ENCODE data around the gene SETD6. TPM values are rescaled to one million over a fixed set of nuclear protein-coding genes. Genes with fewer than 3 reads are reported as not detected.
"Not testable (repeated sequence)": the region's sequence is repeated elsewhere in the genome, so short reads cannot be mapped to it uniquely, and the experiment has no call there.

SETD6 gene
- total RNA-seq, 4 donors from 2014 or later = 12.9 to 46.0 (median 18.0) TPM

DNA sequence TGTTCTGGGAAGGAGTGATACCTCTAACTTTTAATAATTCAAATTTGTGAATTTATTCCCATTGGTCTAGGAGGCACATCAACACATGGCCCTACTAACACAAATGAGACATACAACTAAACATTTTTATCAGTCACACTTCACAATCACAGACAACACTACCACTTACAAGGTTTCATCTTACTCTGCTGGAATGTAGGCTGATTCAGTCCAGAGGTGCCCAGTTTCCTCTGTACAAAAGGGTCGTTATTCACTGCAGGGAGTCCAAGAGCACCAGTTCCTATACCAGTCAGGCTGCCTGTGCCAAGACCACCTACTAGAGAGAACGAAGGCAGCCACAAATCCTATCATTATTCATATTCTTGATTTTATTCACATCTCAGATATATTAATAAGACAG is 41.4 kb downstream of the SETD6 start:
- H3K27ac ChIP-seq = no peak overlapping the region
- no peak overlapping the region for H3K4me3 ChIP-seq
- no peak for DNase-seq
- peaks cover 29 to 100% (median 43%) of the 10 kb centered on the region in 3 donors for H3K36me3 ChIP-seq
- no peaks in the 10 kb centered on the region for H3K9me3 ChIP-seq
- intact Hi-C loops (cut with DNase I) = no loop called here
- no peaks in the 10 kb centered on the region for H3K4me1 ChIP-seq
- no peaks in the 10 kb centered on the region for H3K27me3 ChIP-seq
- WGBS, 2 donors = 81% methylated on average over 2 of the region's 2 CpGs
- no peak for TF ChIP-seq POLR2A (IDR thresholded peaks at IDR 0.05)
- TF ChIP-seq, protein P1, sequence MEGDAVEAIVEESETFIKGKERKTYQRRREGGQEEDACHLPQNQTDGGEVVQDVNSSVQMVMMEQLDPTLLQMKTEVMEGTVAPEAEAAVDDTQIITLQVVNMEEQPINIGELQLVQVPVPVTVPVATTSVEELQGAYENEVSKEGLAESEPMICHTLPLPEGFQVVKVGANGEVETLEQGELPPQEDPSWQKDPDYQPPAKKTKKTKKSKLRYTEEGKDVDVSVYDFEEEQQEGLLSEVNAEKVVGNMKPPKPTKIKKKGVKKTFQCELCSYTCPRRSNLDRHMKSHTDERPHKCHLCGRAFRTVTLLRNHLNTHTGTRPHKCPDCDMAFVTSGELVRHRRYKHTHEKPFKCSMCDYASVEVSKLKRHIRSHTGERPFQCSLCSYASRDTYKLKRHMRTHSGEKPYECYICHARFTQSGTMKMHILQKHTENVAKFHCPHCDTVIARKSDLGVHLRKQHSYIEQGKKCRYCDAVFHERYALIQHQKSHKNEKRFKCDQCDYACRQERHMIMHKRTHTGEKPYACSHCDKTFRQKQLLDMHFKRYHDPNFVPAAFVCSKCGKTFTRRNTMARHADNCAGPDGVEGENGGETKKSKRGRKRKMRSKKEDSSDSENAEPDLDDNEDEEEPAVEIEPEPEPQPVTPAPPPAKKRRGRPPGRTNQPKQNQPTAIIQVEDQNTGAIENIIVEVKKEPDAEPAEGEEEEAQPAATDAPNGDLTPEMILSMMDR (IDR thresholded peaks at IDR 0.05) = no peak

DNA sequence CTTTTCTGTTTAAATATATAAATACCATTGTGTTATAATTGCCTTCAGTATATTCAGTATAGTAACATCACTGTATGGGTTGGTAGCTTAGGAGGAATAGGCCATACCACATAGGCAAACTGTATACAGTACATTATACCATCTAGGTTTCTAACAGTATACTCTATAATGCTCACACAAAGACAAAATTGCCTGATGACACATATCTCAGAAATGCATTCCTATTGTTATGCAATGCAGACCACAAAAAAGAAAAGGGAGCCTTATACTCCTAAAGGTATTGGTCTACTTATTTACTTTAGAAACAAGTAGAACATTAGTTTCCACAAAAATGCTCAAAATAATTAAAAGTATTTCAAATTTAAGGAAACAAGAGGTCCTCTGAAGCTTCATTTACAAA is 47.9 kb downstream of the SETD6 start:
- intact Hi-C loops (cut with DNase I) = no loop called here
- DNase-seq = no peak
- H3K27ac ChIP-seq = no peak overlapping the region
- peaks cover 7 to 100% (median 34%) of the 10 kb centered on the region in 3 donors for H3K36me3 ChIP-seq
- no peaks in the 10 kb centered on the region for H3K4me1 ChIP-seq
- no peak for TF ChIP-seq POLR2A (IDR thresholded peaks at IDR 0.05)
- TF ChIP-seq, protein P1 (IDR thresholded peaks at IDR 0.05) = no peak
- H3K4me3 ChIP-seq = no peak overlapping the region
- no peaks in the 10 kb centered on the region for H3K27me3 ChIP-seq
- no peaks in the 10 kb centered on the region for H3K9me3 ChIP-seq

DNA sequence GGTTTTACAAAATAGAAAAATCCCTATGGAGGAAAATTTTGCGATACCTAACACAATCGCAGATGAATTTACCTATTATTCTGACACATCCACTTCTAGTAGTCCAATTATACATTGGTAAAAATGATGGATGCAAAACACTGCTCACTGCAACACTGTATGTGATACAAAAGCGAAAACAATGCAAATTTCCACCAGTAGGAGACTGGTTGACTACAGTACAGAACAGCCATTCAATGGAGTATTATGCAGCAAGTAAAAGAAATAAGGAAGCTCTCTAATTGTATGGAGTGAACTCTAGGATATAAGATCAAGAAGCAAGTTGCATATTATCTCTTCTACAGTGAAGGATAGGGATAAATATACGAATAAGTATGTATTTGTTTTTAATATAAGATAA is 48.5 kb downstream of the SETD6 start:
- H3K36me3 ChIP-seq = peaks cover 6 to 100% (median 30%) of the 10 kb centered on the region in 3 donors
- WGBS, 2 donors = 92 to 94% methylated on average over 4 of the region's 4 CpGs

DNA sequence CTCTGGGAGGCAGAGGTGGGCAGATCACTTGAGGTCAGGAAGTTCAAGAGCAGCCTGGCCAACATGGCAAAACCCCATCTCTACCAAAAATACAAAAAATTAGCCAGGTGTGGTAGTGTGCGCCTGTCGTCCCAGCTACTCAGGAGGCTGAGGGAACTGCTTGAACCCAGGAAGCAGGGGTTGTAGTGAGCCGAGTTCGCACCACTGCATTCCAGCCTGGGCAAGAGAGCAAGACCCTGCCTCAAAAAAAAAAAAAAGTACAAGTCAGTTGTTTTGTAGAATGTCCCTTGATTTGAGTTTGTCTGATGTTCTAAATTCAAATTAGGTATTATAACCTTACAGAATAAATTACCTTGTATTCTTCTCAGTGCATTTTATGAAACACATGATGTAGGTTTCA is 50.4 kb downstream of the SETD6 start:
- H3K4me3 ChIP-seq; H3K4me1 ChIP-seq; intact Hi-C loops (cut with DNase I); H3K9me3 ChIP-seq; DNase-seq; H3K27ac ChIP-seq; H3K27me3 ChIP-seq: not testable (repeated sequence)
- 84 to 98% methylated on average over 4 of the region's 4 CpGs for WGBS, 2 donors
- peaks cover 4 to 100% (median 24%) of the 10 kb centered on the region in 3 donors for H3K36me3 ChIP-seq

More for the DNA sequence above, 48.5 kb downstream of the SETD6 start:
- TF ChIP-seq, protein P1 (IDR thresholded peaks at IDR 0.05) = peak in 1 of 6 experiments; percentile 9
- TF ChIP-seq POLR2A (IDR thresholded peaks at IDR 0.05) = no peak
- H3K27me3 ChIP-seq = no peaks in the 10 kb centered on the region
- DNase-seq = no peak
- no peaks in the 10 kb centered on the region for H3K9me3 ChIP-seq
- no peak overlapping the region for H3K4me3 ChIP-seq
- no peak overlapping the region for H3K27ac ChIP-seq
- H3K4me1 ChIP-seq = no peaks in the 10 kb centered on the region
- intact Hi-C loops (cut with DNase I) = no loop called here

Small RNAs within 50 kb of the gene (small RNA-seq; reads per million reads assigned to genes)
- gene RNU6-103P (0 reads per million in 4 donors), gene SNORA46 (184 to 517 (median 259) reads per million in 4 donors), gene SNORA50A (0 reads per million in 4 donors)

Other genes starting within 250 kb of the SETD6 start
- not detected for gene PRSS54, start 220.5 kb upstream of the SETD6 start, total RNA-seq
- gene GINS3, start 123.0 kb upstream of the SETD6 start, total RNA-seq = 10 to 100 TPM in 2 of 4 donors, 1 to 10 TPM in 2; 7.1 to 15.1 (median 10.8) TPM
- 10 to 100 TPM; 19.9 to 62.1 (median 27.8) TPM for gene NDRG4, start 15.4 kb upstream of the SETD6 start, total RNA-seq
- 100 to 1,000 TPM; 124 to 229 (median 153) TPM for gene CNOT1, start 114.3 kb downstream of the SETD6 start, total RNA-seq
- 10 to 100 TPM in 3 of 4 donors, 1 to 10 TPM in 1; 9.1 to 15.6 (median 13.1) TPM for gene SLC38A7, start 169.3 kb downstream of the SETD6 start, total RNA-seq
- gene GOT2, start 218.8 kb downstream of the SETD6 start, total RNA-seq = 100 to 1,000 TPM in 3 of 4 donors, 10 to 100 TPM in 1; 67.5 to 172 (median 110) TPM

Data from esophagus squamous epithelium (tissue), 5 donors.